GDM1 (cell line): Measurements from ENCODE around the gene PTGFRN.
A peak's percentile ranks its signal among the peaks of the same experiment; 100 is the strongest.

Experiments used
- DNase-seq: peaks from one replicate; lab custom pipeline; 2025; lab: John Stamatoyannopoulos, UW

Gene PTGFRN

DNA sequence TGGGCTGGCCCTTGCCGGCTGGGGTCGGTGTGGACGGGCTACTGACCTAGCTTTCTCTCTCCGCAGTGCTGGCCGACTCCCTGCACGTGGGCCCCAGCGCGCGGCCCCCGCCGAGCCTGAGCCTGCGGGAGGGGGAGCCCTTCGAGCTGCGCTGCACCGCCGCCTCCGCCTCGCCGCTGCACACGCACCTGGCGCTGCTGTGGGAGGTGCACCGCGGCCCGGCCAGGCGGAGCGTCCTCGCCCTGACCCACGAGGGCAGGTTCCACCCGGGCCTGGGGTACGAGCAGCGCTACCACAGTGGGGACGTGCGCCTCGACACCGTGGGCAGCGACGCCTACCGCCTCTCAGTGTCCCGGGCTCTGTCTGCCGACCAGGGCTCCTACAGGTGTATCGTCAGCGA lies 34.9 kb downstream of the PTGFRN start:
- no peak for DNase-seq

DNA sequence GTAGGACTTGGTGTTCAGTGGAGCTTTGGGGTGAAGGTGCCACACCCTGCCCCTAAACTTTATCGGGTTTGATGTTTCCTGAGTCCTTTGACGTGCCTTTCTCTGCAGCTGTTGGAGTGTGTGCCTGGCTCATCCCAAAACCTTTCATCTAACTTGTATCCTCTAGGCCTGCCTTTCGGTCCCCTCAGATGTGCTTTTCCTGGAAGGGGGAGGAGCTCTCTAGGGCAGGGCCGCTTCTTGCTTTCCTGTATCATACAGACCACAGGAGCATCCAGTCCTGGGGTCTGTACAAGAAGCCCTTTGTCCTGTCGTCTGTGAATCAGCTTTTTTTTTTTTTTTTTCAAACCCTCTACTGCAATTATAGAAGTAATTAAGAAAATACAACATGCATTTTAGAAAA lies 35.7 kb downstream of the PTGFRN start:
- DNase-seq = no peak

DNA sequence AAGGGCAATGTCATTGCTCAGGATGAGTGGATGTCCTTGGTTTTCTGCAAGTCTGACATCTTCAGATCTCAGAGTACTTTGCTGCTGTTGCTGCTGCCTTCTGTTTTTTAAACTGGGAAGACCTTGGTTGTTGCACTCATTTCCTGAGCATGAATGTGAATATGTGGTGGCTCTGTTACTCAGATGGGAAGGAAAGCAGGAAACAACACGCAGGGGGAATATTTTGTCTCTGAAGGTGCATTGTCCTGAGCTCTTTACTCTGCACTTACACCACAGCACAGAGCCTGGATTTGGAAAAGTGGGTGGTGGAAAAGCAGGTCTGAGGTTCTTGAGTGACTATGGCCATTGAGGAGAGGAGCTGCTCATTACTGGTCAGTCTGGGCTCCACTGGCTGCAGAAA lies 36.3 kb downstream of the PTGFRN start:
- no peak for DNase-seq

DNA sequence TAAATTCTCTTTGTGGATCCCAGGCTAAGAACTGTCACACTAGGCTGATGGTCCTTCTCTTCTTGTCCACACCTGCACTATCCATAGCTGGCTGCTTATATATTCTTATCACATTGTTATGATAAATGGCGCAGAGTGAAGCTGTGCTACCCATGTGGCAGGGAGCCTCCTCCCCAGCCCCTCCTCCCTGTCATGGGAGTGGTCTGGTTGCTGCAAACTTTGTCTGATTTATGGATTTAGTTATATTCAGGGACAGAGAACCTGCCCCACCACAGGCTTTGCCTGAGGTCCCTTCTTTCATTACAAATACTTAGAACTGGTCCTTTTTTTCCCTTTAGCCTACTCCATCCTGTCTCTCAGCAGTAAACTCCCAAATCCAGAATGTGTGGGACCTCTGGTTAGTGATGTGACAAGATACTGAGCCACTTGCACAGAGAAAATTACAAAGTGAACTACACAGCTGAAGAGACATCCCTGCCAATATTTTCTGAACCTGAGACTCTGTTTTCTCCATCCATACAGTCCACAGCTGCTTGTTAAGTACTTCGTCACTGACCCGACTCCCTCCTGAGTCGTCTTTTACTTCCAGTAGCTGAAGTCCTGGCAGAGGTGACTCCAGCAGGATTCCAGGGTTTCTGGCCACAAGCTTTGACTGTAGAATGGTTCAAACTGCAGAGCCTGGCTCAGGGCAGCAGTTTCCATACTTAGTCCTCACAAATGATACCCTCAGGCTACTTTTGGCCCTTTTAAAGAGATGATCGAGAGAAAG lies 37.6 kb downstream of the PTGFRN start:
- DNase-seq = no peak

DNA sequence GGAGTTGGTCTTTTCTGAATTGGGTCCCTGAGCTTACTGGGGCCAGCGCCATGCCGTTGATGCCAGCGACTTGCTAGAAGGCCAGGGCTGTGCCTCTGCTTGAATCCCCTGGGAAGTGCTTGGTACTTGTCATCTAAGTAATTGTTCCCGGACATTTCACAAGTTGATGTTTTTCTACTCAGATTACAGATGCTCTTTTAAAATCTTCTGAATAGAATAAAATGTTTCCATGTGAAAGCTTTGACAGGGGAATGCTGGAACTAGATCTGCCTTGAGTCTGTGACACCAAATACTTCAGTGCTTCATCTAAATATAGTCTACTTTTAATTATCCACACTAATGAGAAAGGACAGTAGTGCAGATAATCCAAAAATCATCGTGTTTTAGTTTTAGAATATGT lies 38.3 kb downstream of the PTGFRN start:
- DNase-seq = no peak

DNA sequence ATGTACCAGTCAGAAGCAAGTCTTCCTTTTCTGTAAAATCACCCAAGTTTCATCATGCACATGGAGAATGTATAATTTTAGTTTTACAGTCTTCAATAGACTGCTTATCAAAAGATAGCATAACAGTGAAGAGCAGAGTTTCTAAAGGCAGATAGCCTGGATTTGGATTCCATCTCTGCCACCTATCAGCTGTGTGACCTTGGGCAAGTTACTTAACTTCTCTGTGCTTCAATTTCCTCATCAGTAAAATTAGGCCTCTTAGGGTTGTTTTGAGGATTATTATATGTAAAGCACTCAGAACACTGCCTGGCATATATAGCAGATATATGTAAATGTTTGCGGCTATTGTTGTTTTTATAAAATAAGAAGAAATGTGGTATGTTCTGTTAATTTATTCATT lies 38.9 kb downstream of the PTGFRN start:
- DNase-seq = no peak

DNA sequence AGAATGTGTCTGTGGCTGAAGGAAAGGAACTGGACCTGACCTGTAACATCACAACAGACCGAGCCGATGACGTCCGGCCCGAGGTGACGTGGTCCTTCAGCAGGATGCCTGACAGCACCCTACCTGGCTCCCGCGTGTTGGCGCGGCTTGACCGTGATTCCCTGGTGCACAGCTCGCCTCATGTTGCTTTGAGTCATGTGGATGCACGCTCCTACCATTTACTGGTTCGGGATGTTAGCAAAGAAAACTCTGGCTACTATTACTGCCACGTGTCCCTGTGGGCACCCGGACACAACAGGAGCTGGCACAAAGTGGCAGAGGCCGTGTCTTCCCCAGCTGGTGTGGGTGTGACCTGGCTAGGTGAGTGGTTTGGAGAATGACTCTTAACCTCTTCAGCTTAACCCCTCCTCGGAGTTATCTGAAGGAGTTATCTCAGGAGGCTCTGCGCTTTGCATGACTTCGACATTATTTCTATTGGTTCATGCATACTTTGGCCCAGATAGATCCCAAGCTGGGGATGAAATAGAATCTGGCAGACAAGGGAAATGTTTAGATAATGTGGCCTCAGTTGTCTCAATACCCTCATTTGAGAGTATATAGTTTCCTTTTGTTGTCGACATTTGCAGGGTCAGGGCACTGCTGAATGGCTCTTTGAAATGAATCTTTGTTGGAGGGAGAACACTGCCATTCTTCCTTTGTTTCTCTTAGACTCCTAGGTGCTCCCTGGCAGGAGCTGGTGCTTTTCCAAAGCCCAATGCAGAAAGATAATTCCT lies 39.7 kb downstream of the PTGFRN start:
- no peak for DNase-seq

DNA sequence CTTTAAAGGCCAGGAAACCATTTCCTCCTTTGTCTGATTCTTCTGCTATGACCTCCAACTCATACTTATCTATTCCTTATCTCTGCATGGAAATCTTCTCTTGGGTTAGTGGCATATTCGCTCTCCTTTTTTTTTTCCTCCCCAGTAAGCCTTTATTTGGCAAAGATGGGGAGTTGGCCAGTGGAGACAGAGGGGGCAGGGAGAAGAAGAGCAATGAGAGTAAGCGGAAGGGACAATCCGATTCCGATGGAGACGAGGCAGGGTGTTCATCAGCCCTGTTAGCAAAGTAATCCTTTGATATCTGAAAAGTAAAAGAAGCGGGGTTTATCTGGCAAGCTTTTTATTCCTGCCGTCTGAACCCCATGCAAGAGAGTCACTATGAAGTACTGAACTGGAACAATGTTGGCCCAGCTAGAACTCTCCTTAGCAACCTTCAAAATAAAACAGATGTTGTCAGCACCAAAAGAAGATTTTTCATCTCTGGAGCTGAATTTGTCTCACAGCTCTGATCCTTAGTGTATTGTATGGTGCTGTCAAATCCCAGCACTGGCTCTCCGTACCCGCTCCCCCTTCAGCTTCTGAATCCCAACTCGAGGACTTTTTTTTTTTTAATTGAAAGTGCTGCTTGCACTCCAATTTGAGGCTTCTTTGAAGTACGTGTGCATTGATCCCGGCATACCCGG lies 40.9 kb downstream of the PTGFRN start:
- no peak for DNase-seq

DNA sequence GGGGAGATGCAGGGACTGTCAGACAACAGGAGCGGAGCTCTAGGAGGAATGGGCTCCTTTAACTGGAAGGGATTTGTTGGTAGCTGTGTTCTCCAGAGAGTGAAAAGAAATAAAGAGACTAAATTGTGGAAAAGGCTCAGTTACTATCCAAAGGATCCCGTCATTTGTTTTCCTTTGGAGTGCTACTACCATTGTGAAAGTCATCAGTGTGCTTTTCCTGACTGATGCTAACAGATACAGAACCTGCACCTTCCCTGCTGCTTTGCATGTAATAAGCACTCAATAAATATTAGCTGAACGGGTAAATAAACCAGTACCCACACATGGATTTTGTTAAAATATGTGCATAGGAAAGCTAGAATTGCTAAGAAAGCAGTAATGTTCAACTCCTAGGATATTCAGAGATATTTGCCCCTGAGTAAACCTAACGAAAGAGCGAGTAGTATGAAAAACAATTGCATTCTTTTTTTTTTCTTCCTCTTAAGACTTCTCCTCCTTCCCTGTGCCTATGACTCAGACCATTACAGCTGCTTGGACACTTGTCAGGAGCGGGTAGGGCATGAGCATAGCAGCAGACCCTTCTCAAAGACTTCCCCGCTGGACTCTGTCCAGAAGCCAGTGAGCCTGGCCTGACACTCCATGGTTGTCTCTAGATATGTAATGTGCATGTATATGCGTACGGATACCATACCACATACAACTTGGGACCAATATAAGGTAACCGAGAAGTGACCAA lies 41.7 kb downstream of the PTGFRN start:
- no peak for DNase-seq

DNA sequence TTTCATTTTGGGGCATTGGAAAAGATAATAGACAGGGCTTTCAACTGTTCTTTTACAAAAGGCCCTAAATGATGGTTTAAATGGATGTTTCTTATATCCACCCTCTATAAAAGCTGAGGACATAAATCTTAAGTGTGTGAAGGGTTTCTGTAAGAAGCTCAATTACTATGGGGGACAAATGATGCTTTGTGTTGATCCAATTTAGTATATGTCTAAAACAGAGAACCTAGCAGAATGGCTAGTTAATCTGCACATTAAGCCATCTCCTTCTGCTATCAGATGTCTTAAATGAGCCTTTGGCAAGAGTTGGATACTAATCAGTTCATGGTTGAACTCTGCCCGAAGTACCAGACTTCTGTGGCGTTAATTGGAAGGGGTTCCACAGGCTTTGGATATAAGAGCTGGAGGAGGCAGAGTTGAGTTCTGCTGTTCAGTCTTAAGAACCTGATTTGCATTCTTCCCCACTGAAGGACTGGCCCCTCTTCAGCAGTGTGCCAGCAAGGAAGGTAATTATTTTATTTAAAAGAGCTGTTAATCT lies 43.1 kb downstream of the PTGFRN start:
- no peak for DNase-seq

DNA sequence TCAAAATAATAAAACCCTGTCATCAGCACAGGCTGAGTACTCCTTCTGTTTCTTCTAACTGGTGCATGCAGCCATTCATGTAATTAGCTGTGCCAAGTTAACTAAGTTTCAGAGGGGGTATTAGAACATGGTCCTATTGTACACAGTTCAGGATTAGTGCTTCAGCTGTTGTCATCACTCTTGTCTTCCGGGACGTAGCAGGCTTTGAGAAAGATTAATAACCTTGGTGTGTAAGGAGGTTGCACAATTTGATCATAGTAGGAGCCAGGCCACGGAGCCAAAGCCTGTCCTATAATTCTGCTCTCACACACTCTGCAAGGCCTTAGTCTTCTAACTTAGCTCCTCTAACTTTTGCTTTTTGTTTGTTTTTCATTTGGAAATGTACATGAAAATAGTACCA lies 44.7 kb downstream of the PTGFRN start:
- no peak for DNase-seq

DNA sequence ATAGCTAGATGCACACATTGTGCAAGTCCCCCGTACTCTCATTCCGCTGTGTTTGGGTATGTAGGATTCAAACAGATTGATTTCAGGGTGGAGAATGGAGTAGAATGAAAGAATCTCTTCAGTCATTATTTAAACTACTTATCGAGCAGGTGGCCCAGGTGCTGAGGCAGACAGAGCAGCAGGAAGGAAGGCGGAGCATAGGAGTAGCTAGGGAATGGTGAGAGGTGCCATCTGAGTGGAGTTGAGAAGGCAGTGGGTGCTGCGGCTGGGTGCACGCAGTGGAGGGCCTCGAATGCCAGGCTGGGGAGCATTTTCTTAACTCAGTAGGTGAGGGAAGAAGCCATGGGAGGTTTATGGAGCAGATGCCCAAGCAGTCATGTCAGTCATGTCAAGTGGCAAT lies 46.7 kb downstream of the PTGFRN start:
- no peak for DNase-seq

DNA sequence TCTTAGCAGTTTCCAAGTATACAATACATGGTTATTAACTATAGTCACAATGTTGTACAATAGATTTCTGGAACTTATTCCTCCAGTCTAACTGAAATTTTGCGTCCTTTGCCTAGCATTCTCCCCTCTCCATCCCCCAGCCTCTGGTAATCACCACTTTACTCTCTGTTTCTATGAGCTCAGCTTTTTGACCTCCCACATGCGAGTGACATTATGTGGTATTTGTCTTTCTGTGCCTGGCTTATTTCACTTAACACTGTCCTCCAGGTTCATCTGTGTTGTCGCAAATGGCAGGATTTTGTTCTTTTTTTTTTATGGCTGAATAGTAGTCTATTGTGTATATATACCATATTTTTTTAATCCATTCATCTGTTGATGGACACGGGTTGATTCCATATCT lies 47.9 kb downstream of the PTGFRN start:
- DNase-seq = no peak

DNA sequence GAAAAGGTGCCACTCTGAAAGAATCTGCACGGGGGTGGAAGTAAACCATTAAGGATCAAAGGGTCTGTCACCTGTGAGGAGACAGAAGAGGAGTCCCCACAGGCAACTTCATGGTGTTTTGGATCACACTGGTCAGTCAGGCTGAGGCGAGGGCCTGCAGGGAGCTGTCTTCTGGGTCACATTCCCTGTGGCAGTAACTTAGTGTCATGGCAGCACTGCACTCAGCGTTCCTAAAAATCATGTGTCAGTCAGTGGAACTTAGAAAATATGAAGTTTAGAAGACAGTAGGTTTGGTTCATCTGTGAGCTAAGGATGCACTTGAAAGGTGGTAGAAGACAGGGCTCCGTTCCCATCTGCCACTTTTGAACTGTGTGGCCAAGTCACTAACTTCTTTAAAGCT lies 48.4 kb downstream of the PTGFRN start:
- DNase-seq = no peak

DNA sequence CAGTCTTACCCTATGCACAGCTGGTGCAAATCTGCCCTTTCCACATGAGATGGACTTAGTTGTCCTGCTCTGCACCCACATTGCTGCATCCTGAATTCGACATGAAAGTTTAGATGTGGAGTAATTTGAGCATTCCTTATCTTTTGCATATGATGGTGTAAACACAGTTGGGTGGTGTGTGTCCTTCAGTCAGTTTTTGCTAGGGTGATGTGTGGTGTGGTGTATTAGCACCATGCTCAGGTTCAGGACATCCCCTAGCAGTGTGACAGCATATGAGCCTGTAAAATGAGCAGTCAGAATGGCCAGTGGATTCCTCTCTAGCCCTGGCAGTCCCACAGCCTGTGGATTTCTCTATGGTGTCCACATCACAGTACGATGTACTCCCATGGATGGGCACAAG lies 49.3 kb downstream of the PTGFRN start:
- DNase-seq = no peak

DNA sequence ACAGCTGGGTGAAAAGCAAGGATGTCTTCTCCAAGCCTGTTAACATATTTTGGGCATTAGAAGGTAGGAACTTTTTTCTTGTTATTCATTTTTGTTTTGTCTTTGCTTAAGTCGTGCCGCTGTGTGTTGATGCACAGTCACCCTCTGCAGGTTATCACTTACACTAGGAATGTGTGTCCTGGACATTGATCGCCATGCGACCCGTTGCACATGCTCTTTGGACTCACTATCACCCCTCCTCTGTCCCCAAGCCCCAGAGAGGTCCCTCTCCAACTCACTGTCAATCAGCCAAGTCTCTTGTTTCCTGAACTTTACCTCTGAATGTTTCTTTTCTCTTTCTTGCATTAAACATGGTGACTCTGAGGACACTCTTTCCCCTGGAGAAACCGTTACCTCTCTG lies 51.9 kb downstream of the PTGFRN start:
- no peak for DNase-seq

DNA sequence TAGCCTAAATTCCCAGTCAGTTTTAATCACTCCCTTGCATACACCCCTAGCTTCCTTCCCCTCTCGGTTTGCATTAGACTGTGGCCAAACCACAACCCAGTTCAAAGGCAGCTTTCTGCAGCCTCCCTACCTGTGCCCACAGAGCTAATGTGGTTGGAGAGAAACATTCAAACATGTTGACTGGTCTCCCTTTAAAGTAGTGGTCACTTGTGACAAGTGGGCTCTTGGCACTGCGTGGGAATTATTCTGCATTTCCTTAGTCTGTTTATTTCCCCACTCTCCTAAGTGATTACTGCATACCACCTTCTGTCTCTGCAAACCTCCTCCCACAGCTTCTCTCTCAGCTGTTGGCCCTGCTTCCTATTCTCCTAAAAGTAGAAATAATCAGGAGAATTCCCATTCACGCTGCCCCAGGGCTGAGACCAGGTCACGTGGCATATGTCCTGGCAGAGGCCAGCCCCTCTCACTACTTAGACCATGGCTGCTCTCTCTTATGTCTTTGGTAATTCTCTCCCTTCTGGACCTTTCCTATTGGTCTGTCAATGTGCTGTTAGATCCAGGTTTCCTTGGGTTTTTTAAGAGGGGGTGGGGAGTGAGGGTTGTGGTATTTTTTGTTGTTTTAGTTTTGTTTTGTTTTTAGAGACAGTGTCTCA lies 53.4 kb downstream of the PTGFRN start:
- peak; percentile 22 for DNase-seq

DNA sequence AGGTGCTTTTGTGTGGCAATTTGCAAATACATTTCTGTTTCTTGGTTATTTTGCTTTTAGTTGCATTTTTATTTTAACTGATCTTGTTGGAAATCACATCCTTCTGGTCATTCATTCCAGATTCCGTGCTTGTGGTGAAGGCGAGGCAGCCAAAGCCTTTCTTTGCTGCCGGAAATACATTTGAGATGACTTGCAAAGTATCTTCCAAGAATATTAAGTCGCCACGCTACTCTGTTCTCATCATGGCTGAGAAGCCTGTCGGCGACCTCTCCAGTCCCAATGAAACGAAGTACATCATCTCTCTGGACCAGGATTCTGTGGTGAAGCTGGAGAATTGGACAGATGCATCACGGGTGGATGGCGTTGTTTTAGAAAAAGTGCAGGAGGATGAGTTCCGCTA lies 57.1 kb downstream of the PTGFRN start:
- no peak for DNase-seq

DNA sequence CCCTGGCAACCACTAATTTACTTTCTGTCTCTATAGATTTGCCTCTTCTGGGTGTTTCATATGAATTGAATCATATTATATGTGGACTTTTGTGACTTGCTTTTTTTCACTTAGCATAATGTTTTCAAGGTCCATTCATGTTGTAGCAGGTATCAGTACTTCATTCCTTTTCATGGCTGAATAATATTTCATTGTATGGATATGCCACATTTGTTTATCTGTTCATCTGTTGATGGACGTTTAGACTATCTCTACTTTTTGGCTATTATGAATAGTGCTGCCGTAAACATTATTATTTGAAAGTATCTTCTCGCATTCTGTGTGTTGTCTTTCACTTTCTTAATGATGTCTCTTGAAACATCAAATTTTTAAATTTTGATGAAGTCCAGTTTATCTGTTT lies 59.0 kb downstream of the PTGFRN start:
- DNase-seq = no peak

DNA sequence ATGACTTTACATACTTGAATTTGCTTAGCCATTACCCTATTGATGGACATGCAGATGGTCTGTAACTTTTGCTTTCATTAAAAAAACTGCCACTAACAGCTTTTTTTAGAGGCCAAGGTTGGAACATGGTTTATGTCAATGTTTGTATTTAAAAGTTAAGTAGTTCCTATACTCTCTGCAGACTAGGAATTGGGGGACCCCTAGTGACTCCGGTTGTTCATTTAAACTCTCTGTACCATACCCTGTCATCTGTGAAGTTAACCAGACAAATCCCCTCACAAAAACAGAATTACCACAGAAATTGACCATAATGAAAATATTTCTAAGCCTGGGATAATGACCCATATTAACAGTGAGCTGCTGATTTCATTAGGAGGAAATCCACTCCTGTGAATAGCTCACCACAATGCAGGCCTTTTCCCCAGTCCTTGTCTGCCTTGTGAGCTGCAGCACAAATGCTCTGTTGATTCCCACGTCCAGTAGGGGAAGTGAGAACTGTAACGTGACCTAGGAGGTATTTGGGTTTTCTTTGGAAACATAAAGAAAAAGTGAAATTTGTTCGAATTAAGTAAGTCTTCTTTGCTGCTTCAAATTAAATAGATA lies 61.6 kb downstream of the PTGFRN start:
- DNase-seq = no peak

DNA sequence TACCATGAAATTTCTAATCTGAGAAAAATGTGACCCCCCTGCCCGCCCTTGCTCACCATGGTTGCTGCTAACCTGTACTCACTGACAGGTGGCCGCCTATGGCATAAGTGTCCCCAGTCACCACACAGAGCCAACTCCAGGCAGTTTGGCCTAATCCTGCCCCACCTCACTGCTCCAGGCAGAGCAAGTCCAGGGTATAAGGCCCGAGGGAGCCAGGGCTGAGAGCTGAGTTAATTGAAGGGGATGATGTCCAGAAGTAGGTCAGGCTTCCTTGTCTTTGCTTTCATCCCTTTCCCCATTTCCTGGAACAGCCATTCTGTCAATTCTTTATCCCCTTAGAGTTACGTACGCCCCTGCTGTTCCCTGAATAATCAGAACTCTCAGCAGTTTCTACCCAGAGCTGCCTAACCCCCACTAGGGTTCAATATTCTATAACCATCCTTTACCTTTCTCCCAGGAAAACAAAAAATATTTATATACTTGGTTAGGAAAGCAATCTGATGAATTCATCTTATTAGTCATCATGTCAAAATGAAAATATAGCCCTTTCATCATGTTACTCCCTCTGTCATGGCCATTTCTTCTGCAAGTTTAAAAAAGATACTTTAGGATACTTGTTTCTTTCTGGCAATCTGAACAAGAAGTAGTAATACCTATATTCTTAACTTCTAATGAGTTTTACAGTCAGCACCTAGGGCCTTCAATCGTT lies 62.4 kb downstream of the PTGFRN start:
- DNase-seq = no peak
